Measurements from ENCODE around the gene NDUFS1.
A peak's percentile ranks its signal among the peaks of the same experiment; 100 is the strongest.

Gene NDUFS1

DNA sequence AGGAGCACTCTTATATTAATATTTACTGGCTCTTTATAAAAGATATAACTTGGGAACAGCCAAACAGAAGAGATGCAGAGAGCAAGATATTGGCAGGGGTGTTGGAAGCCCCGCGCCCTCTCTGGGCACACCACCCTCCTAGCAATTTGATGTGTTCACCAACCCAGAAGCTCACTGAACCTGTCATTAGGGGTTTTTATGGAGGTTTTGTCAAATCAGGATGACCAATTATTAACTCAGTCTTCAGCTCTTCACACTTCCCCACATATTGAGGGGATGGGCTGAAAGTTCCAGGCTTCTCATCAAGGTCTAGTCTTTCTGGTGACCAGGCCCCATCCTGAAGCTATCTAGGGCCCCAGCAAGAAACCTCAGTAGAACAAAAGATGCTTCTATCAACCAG lies 62.4 kb downstream of the NDUFS1 start:
- H3K9me3 ChIP-seq (ENCODE audit: control insufficient read depth, low read length) = no peaks in the 10 kb centered on the region
- no peak for DNase-seq (ENCODE audit: low read depth)
- no peak overlapping the region for H3K9ac ChIP-seq (ENCODE audit: low read length)
- peaks cover 6% of the 10 kb centered on the region for H3K36me3 ChIP-seq (ENCODE audit: control insufficient read depth, insufficient read depth, low read length, severe bottlenecking)
- H3K4me1 ChIP-seq (ENCODE audit: control insufficient read depth, insufficient read depth, low read length) = no peaks in the 10 kb centered on the region
- H3K27me3 ChIP-seq (replicated peaks; ENCODE audit: control insufficient read depth, insufficient read depth, low read length) = no peaks in the 10 kb centered on the region
- H3K4me3 ChIP-seq (ENCODE audit: low read length) = no peak overlapping the region

DNA sequence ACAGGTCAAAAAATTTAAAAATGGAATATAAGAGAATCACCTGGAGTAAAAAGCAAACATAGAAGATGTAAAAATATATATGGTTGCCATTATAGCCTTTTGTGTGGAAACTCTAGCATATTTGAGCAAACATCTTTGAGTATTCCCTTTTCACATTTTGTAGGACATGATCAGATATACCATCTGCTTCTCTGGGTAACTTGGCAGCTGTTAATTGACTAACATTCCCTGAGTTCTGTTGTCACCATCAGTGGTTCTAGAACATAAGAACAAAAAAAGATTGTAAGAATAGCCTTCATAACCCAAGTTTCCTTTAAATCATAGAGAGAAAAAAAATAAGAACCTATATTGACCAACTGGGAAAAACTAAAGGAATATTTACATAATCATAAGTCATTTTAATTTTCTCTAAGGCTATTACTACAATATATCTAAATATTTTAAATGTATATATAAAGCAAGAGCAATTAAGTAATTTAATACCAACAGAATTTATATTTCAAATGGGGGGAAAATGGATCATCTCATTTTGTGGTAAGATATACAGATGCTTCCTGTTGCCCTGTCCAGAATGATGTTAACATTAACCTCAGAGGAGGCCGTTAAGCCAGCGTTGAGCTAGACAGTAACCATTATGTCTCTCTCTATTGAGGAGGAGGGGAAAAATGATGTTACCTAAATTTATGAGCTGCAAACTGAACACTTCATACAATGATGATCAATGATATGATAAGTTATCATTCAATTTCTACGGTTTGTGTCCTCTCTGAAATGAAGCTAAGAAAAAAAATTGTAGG lies 63.5 kb downstream of the NDUFS1 start:
- peaks cover 6% of the 10 kb centered on the region for H3K36me3 ChIP-seq (ENCODE audit: control insufficient read depth, insufficient read depth, low read length, severe bottlenecking)
- H3K9ac ChIP-seq (ENCODE audit: low read length) = no peak overlapping the region
- no peaks in the 10 kb centered on the region for H3K4me1 ChIP-seq (ENCODE audit: control insufficient read depth, insufficient read depth, low read length)
- no peak overlapping the region for H3K4me3 ChIP-seq (ENCODE audit: low read length)
- no peak for DNase-seq (ENCODE audit: low read depth)
- H3K9me3 ChIP-seq (ENCODE audit: control insufficient read depth, low read length) = no peaks in the 10 kb centered on the region
- H3K27me3 ChIP-seq (replicated peaks; ENCODE audit: control insufficient read depth, insufficient read depth, low read length) = no peaks in the 10 kb centered on the region

DNA sequence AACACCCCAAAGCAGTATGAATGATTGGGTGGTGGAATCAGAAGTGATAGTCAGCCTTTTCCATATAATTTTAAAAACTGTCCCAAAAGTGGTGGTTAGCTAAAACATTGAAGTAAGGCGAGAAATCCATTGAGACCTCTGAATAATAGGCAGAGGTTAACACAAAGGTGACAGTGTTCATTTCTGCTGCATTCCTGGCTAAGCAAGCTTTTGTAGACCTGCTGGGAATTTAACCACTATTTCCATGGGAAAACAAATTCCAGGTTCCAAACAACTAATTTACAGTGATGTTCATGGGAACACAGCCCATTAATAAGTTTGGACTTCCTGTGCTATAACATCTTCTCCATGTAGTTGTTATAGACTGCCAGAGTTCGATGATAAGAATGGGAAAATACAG lies 66.9 kb downstream of the NDUFS1 start:
- Histone ChIP-seq H3K4me1 (ENCODE audit: control insufficient read depth, insufficient read depth, low read length) (peaks cover 8% of the 10 kb centered on the region), H3K4me3 (ENCODE audit: low read length) (no peak overlapping the region), H3K36me3 (ENCODE audit: control insufficient read depth, insufficient read depth, low read length, severe bottlenecking) (peaks cover 6% of the 10 kb centered on the region), H3K9me3 (ENCODE audit: control insufficient read depth, low read length) (no peaks in the 10 kb centered on the region), H3K9ac (ENCODE audit: low read length) (no peak overlapping the region), H3K27me3 (replicated peaks; ENCODE audit: control insufficient read depth, insufficient read depth, low read length) (no peaks in the 10 kb centered on the region)
- DNase-seq (ENCODE audit: low read depth) = no peak

DNA sequence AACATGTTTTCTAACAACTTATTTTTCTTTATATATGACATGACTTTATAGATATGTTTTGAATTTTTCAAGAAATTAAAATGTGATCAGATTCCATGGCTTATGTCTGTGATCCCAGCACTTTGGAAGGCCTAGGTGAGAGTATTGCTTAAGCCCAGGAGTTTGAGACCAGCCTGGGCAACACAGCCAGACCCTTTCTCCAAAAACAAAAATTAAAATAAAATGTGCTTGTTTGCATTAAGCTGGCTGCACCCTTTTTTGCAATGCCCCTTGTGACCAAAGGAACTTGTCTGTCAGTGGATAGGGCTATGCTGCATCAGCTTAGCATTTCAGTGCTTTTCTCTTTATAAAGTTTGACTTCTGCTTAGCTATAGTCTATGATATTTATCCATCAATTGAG lies 71.0 kb downstream of the NDUFS1 start:
- no peak for DNase-seq (ENCODE audit: low read depth)
- H3K4me3 ChIP-seq (ENCODE audit: low read length) = peak overlapping the region; percentile 12

DNA sequence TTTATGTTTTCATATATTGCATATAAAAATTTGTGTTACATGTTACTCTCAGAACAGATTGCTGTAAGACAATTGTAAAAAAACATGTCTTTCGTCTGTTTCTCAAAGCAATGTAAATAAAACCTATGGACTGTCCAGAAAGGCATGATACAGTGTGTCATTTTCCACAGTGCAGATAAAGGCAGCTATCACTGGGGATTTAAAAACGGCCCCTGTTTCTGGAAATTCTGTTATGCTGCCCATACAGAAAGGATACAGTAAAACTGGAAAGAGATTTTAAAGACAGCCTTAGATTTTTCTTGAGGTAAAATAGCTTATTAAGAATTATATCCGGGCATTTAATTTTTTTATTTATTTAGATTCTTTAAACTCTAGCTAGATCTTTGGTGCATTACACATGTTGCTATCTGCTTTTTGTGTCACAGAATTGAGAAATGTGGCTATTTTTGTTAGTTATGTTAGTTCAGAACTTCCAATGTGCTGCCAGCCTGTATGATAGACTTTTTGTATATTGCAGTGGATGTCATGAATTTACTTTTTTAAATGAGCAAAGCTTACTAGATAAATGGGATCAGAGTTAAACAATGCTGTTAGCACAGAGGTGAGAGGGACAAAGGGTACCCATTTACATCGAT lies 72.4 kb downstream of the NDUFS1 start:
- Histone ChIP-seq H3K4me1 (ENCODE audit: control insufficient read depth, insufficient read depth, low read length) (peaks cover 20% of the 10 kb centered on the region), H3K36me3 (ENCODE audit: control insufficient read depth, insufficient read depth, low read length, severe bottlenecking) (no peaks in the 10 kb centered on the region), H3K9me3 (ENCODE audit: control insufficient read depth, low read length) (no peaks in the 10 kb centered on the region), H3K9ac (ENCODE audit: low read length) (peak overlapping the region; percentile 100), H3K4me3 (ENCODE audit: low read length) (peak overlapping the region; percentile 85), H3K27me3 (replicated peaks; ENCODE audit: control insufficient read depth, insufficient read depth, low read length) (no peaks in the 10 kb centered on the region)
- peak; percentile 43 for DNase-seq (ENCODE audit: low read depth)

More for the DNA sequence above, 71.0 kb downstream of the NDUFS1 start:
- H3K36me3 ChIP-seq (ENCODE audit: control insufficient read depth, insufficient read depth, low read length, severe bottlenecking) = peaks cover 2% of the 10 kb centered on the region
- H3K9me3 ChIP-seq (ENCODE audit: control insufficient read depth, low read length) = no peaks in the 10 kb centered on the region
- H3K4me1 ChIP-seq (ENCODE audit: control insufficient read depth, insufficient read depth, low read length) = peaks cover 20% of the 10 kb centered on the region
- no peak overlapping the region for H3K9ac ChIP-seq (ENCODE audit: low read length)
- no peaks in the 10 kb centered on the region for H3K27me3 ChIP-seq (replicated peaks; ENCODE audit: control insufficient read depth, insufficient read depth, low read length)

DNA sequence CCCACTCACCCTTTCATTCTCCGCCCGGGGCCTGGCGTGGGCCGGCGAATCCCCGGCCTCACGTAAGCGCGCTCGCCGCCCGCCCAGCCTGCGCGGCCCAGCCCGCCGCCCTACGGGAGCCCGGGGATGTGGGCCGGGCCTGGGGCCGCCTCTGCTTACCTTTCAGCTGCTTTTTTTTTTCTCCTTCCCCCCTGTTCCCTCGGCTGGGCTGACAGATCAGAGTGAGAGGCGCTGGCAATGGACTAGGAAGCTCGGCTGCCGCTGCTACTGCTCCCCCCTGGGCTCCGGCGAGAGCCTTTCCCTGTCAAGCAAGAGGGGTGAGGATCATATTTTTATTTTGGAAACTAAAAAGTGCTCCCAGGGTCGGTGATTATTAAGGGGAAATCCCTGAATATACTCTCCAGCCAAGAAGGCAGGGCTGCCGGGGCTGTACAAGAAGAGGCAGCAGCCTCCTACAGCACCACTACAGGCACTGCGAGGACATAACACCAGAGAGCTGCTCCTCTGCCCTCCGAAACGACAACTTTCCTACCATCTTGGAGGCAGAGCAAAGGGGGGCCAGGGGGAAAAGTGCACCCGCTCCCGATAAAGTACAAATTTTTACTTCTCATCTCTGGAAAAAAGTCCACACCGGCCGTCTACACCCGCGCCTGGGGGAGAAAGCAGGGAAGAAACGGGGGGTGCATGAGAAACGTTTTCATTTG lies 73.3 kb downstream of the NDUFS1 start, which contains the start of gene INO80D:
INO80D (minus strand) TSS at position 433 of the 704 bp plus-strand sequence. CDS start 23,158 bp downstream, outside the sequence.
- Histone ChIP-seq H3K9me3 (ENCODE audit: control insufficient read depth, low read length) (no peaks in the 10 kb centered on the region), H3K27me3 (replicated peaks; ENCODE audit: control insufficient read depth, insufficient read depth, low read length) (no peaks in the 10 kb centered on the region), H3K4me3 (ENCODE audit: low read length) (peak within 1 kb of the TSS; percentile 85), H3K4me1 (ENCODE audit: control insufficient read depth, insufficient read depth, low read length) (peaks cover 20% of the 10 kb centered on the region), H3K9ac (ENCODE audit: low read length) (peak within 1 kb of the TSS; percentile 100), H3K36me3 (ENCODE audit: control insufficient read depth, insufficient read depth, low read length, severe bottlenecking) (no peaks in the 10 kb centered on the region)
- peak; percentile 92 for DNase-seq (ENCODE audit: low read depth)

DNA sequence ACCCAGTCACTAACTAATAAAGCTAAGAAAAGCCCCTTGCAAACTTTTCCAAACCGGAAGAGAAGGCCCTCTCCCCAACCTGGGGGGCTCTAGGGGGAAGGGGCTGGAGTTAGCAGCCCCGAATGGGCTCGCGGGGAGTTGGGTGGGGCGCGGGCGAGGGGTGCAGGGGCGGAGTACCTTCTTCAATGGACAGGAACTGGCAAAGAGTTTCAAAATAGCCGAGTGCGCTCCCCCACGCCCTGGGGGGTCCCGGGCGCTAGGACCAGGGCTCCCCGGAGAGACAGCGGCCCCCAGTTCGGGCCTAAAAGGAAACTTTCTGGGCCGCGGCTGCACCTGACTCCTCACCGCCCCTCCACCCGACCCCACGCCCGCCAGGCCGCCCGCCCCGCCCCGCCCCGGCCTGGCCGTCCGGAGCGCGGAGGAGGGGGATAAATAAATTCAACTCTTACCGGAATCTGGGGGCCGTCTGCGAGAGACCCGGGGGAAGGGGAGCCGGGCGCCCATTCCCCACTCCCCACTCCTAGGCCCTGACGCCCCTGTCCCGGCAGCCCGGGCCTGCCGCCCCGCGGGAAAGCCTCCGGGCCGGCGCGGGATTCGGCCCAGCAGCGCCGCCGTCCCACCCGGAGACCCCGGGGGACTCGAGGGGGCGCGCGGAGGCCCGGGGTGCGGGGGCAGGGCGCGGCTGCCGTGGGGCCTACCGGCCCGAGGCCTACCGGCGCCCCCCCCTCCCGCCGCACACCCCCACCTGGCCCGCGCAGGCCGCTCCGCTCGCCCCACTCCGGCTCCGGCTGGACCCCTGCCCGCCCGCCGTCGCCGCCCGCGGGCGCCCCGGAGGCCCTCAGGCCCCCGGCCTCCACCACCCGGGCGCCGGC lies 74.1 kb downstream of the NDUFS1 start:
- Histone ChIP-seq H3K4me1 (ENCODE audit: control insufficient read depth, insufficient read depth, low read length) (peaks cover 20% of the 10 kb centered on the region), H3K9ac (ENCODE audit: low read length) (peak overlapping the region; percentile 100), H3K27me3 (replicated peaks; ENCODE audit: control insufficient read depth, insufficient read depth, low read length) (no peaks in the 10 kb centered on the region), H3K4me3 (ENCODE audit: low read length) (peak overlapping the region; percentile 85), H3K36me3 (ENCODE audit: control insufficient read depth, insufficient read depth, low read length, severe bottlenecking) (no peaks in the 10 kb centered on the region), H3K9me3 (ENCODE audit: control insufficient read depth, low read length) (no peaks in the 10 kb centered on the region)
- DNase-seq (ENCODE audit: low read depth) = peak; percentile 69

DNA sequence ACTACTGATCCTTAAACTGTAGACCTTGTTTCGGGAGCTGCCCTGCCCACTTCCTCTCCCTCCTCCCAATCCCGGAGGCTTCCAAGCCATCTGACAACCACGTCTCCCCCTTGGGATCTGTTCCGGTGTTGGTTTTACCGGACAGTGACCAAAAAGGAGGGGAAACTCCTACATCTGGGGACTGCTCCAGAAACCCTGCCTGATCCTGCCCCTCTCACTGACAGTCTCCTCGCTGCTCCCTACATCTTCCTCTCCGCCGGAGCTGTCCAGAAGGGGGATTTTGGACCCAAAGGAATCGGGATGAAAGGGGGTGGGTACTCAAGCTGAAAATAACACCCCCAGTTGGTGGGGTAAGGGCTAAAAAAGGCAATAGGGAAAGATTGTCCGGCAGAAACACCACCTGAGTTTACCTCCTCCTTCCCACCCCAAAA lies 74.8 kb downstream of the NDUFS1 start:
- Histone ChIP-seq H3K36me3 (ENCODE audit: control insufficient read depth, insufficient read depth, low read length, severe bottlenecking) (no peaks in the 10 kb centered on the region), H3K9me3 (ENCODE audit: control insufficient read depth, low read length) (no peaks in the 10 kb centered on the region), H3K4me3 (ENCODE audit: low read length) (peak overlapping the region; percentile 85), H3K27me3 (replicated peaks; ENCODE audit: control insufficient read depth, insufficient read depth, low read length) (no peaks in the 10 kb centered on the region), H3K4me1 (ENCODE audit: control insufficient read depth, insufficient read depth, low read length) (peaks cover 20% of the 10 kb centered on the region), H3K9ac (ENCODE audit: low read length) (peak overlapping the region; percentile 100)
- peak; percentile 75 for DNase-seq (ENCODE audit: low read depth)

DNA sequence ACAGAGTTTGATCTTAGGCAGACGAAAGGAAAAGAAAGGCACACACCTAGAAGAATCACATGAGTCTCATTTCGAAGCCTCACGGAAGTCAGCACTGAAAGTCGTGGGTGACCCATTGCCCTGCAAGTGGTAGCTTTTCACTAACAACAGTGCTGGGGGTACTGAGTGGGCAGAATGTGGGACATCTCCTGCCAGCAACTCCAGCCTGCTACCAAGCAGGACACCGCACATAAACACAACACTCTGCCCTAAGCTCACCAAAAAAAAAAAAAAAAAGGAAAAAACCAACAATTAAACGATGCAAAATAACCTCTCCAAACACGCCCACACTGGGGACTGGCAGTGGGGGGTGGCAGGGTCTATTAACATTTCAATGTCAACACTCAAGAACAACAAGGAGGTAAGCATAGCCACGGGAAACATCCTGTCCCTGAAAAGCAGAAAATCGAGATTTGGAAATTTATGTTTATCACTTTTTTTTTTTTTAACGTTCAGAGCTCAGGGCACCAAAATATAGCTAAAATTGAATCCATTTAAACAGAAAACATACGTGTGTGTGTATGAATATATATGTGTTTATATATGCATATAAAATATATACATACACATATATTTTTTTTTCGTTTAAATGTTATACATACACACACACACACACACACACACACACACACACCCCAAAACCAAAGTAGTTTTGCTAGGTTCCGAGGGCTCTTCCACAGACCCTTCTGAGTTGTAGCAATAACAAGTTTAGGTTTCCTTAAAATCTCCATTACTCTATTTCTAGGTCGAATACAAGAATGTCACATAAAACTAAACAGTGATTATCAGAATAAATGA lies 75.4 kb downstream of the NDUFS1 start:
- DNase-seq (ENCODE audit: low read depth) = peak; percentile 27
- Histone ChIP-seq H3K4me3 (ENCODE audit: low read length) (peak overlapping the region; percentile 85), H3K9ac (ENCODE audit: low read length) (peak overlapping the region; percentile 100), H3K36me3 (ENCODE audit: control insufficient read depth, insufficient read depth, low read length, severe bottlenecking) (no peaks in the 10 kb centered on the region), H3K9me3 (ENCODE audit: control insufficient read depth, low read length) (no peaks in the 10 kb centered on the region), H3K27me3 (replicated peaks; ENCODE audit: control insufficient read depth, insufficient read depth, low read length) (no peaks in the 10 kb centered on the region), H3K4me1 (ENCODE audit: control insufficient read depth, insufficient read depth, low read length) (peaks cover 20% of the 10 kb centered on the region)

DNA sequence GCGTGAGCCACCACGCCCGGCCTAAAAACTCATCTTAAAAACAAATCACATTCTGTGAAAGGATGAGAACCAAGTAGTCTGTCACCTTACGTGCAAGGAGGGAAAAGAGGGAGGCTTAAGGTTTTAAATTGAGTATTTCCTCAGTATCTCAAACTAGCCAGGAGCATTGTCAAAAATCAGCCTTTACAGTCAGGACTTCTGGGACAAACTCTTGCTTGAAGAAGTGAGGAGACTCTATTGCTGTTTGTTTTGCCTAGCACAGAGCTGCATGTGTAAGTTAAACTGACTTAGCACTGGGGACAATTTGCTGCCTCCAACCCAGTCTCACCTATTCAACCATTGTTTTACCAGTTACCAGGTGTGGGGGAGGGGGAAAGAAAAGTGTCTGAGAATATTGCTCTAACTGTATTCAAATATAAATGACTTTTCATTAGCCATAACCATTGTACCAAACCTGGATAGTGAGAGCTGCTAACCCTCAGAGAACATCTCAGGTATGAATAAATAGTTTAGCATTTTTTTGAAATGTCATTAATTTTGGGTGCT lies 76.9 kb downstream of the NDUFS1 start:
- Histone ChIP-seq H3K36me3 (ENCODE audit: control insufficient read depth, insufficient read depth, low read length, severe bottlenecking) (no peaks in the 10 kb centered on the region), H3K9me3 (ENCODE audit: control insufficient read depth, low read length) (no peaks in the 10 kb centered on the region), H3K27me3 (replicated peaks; ENCODE audit: control insufficient read depth, insufficient read depth, low read length) (no peaks in the 10 kb centered on the region), H3K4me3 (ENCODE audit: low read length) (no peak overlapping the region), H3K9ac (ENCODE audit: low read length) (no peak overlapping the region), H3K4me1 (ENCODE audit: control insufficient read depth, insufficient read depth, low read length) (peaks cover 17% of the 10 kb centered on the region)
- DNase-seq (ENCODE audit: low read depth) = no peak

Measured in adipocyte (in vitro differentiated cells).